PC-9 (cell line): ENCODE measurements around the gene TBC1D22A. TPM values are rescaled to one million over a fixed set of nuclear protein-coding genes. Genes with fewer than 3 reads are reported as not detected.

Experiments used
- BruUV-seq: library from RNA; stranded (reverse); fragments of 400-500 nt; replicated peaks from 2 replicates; lab custom pipeline; 2021; lab: Mats Ljungman, UMichigan
- CTCF ChIA-PET: fragments of 300-600 bp; sonication (Branson Sonifier 250); formaldehyde crosslinking; loops from one replicate; lab custom pipeline; 2022; ENCODE audit warnings: antibody characterized with exemption; lab: Charles Lee
- POLR2A ChIA-PET: fragments of 300-600 bp; sonication (Branson Sonifier 250); formaldehyde crosslinking; loops from one replicate; lab custom pipeline; 2022; ENCODE audit warnings: antibody characterized with exemption; ENCODE audit not compliant: unreplicated experiment; lab: Charles Lee
- DNase-seq, 2 experiments: peaks; one replicate each; pipeline versions ENCODE4 v3.0.0 to v3.0.0-alpha.2; 2015 to 2022; ENCODE audit warnings: mixed read lengths in 1 of 2
- H2AFZ ChIP-seq: fragments of 200-600 bp; sonication (generic); 2 replicates; pipeline ENCODE4 v1.8.1; 2017; ENCODE audit warnings: antibody characterized with exemption
- H3F3A ChIP-seq: fragments of 200-600 bp; sonication (generic); 2 replicates; pipeline ENCODE4 v1.8.1; 2017; ENCODE audit warnings: antibody characterized with exemption, mild to moderate bottlenecking, low read depth; ENCODE audit not compliant: insufficient read depth
- H3K27ac ChIP-seq: fragments of 200-600 bp; sonication (generic); 2 replicates; pipeline ENCODE4 v1.6.1; 2016; ENCODE audit warnings: mixed run types
- H3K27me3 ChIP-seq: fragments of 200-600 bp; sonication (generic); 2 replicates; pipeline ENCODE4 v1.6.1; 2016; ENCODE audit warnings: low read depth, mixed run types; ENCODE audit not compliant: insufficient read depth
- H3K36me3 ChIP-seq: fragments of 200-600 bp; sonication (generic); 2 replicates; pipeline ENCODE4 v1.6.1; 2016; ENCODE audit warnings: low read depth, mixed run types
- H3K4me1 ChIP-seq: fragments of 200-600 bp; sonication (generic); replicated peaks from 2 replicates; pipeline ENCODE4 v1.6.1; 2016; ENCODE audit warnings: mixed run types; ENCODE audit not compliant: insufficient read depth
- H3K4me2 ChIP-seq: fragments of 200-600 bp; sonication (generic); 2 replicates; pipeline ENCODE4 v1.6.1; 2017; ENCODE audit warnings: mixed run types
- H3K4me3 ChIP-seq: fragments of 200-600 bp; sonication (generic); 2 replicates; pipeline ENCODE4 v1.6.1; 2016; ENCODE audit warnings: mixed run types
- H3K79me2 ChIP-seq: fragments of 200-600 bp; sonication (generic); 2 replicates; pipeline ENCODE4 v1.6.1; 2017; ENCODE audit warnings: low read depth, mixed run types
- H3K9me2 ChIP-seq: fragments of 200-600 bp; sonication (generic); 2 replicates; pipeline ENCODE4 v1.8.1; 2017; ENCODE audit warnings: mild to moderate bottlenecking; ENCODE audit not compliant: insufficient read depth
- H3K9me3 ChIP-seq: fragments of 200-600 bp; sonication (generic); 2 replicates; pipeline ENCODE4 v1.8.1; 2016; ENCODE audit warnings: low read depth; ENCODE audit not compliant: insufficient read depth
- H4K20me1 ChIP-seq: fragments of 200-600 bp; sonication (generic); 2 replicates; pipeline ENCODE4 v1.8.1; 2017; ENCODE audit not compliant: insufficient read depth
- CTCF ChIP-seq: fragments of 200-600 bp; sonication (generic); conservative IDR thresholded peaks from 2 replicates; pipeline ENCODE4 v1.6.1; 2017; ENCODE audit warnings: mixed run types, antibody characterized with exemption, mild to moderate bottlenecking, moderate library complexity
- EZH2 ChIP-seq: fragments of 200-600 bp; sonication (generic); IDR thresholded peaks from 2 replicates; pipeline ENCODE4 v1.8.0; 2017; ENCODE audit warnings: antibody characterized with exemption, low read depth
- intact Hi-C: fragments of 100-400 bp; cut with micrococcal nuclease; formaldehyde crosslinking; loops from one replicate; pipeline ENCODE4 v1.10.0; 2022; ENCODE audit not compliant: unreplicated experiment
- total RNA-seq: library from RNA; stranded (reverse); gene quantifications from 2 replicates; pipeline ENCODE4 v1.2.3, GENCODE V29; 2021

Gene TBC1D22A
- total RNA-seq, 1 experiment from 2014 or later, result 40.3 TPM

- intact Hi-C loops, result loop anchor here (1.0 kb wide), 1 partner anchor 59 kb away; no protein-coding TSS in a partner anchor
- H3K4me1 ChIP-seq, result no peaks in the 10 kb centered on the region
- H3K79me2 ChIP-seq, result no peaks in the 10 kb centered on the region; the same call in 1 of the 2 replicates
- no peak overlapping the region for H2AFZ ChIP-seq
- no peaks in the 10 kb centered on the region for H3K27me3 ChIP-seq
- H3K4me3 ChIP-seq, result no peak overlapping the region
- POLR2A ChIA-PET, result no interaction called here
- H3K9me3 ChIP-seq, result no peaks in the 10 kb centered on the region
- peaks cover 10% of the 10 kb centered on the region for H3F3A ChIP-seq
- H3K27ac ChIP-seq, result no peak overlapping the region
- no peak for DNase-seq
- peaks cover 8% of the 10 kb centered on the region; the same call in 1 of the 2 replicates for H3K36me3 ChIP-seq
- CTCF ChIA-PET, result interaction anchor here (1.2 kb wide), 1 partner anchor 234 kb away, joined by 4 read pairs; no protein-coding TSS in a partner anchor
- peaks cover 35% of the 10 kb centered on the region for H4K20me1 ChIP-seq
- H3K4me2 ChIP-seq, result no peak overlapping the region
- no peak for TF ChIP-seq CTCF
- no peak for TF ChIP-seq EZH2
- no TSS peak for BruUV-seq
- no peaks in the 10 kb centered on the region for H3K9me2 ChIP-seq
These were observed 35.6 kb downstream of the TBC1D22A start for GRCh38 chr22:46798041-46798365.

GRCh38 chr22:46798366-46799350, 36.2 kb downstream of the TBC1D22A start:
- Histone ChIP-seq H3K9me3 (no peaks in the 10 kb centered on the region), H3K4me1 (no peaks in the 10 kb centered on the region), H3K36me3 (peaks cover 1% of the 10 kb centered on the region; the same call in 1 of the 2 replicates), H3K27ac (no peak overlapping the region), H3K4me3 (no peak overlapping the region), H3K4me2 (no peak overlapping the region), H4K20me1 (peaks cover 38% of the 10 kb centered on the region), H2AFZ (no peak overlapping the region), H3K9me2 (no peaks in the 10 kb centered on the region), H3F3A (peaks cover 11% of the 10 kb centered on the region), H3K79me2 (peaks cover 2% of the 10 kb centered on the region; the same call in 1 of the 2 replicates), H3K27me3 (no peaks in the 10 kb centered on the region)
- TF ChIP-seq EZH2, result no peak
- peak; percentile 99 for TF ChIP-seq CTCF
- no TSS peak for BruUV-seq
- DNase-seq, result peak; percentile 72 to 78
- intact Hi-C loops, result loop anchor here (1.0 kb wide), 1 partner anchor 59 kb away; no protein-coding TSS in a partner anchor
- ChIA-PET POLR2A (no interaction called here), CTCF (interaction anchor here (0.6 to 1.2 kb wide), 3 partner anchors 185 to 1155 kb away, joined by 3 to 9 read pairs (median 4); no protein-coding TSS in a partner anchor)

GRCh38 chr22:46799626-46800025, 37.2 kb downstream of the TBC1D22A start:
- TF ChIP-seq CTCF (no peak), EZH2 (no peak)
- POLR2A ChIA-PET, result no interaction called here
- no peaks in the 10 kb centered on the region for H3K9me3 ChIP-seq
- H3K4me3 ChIP-seq, result no peak overlapping the region
- no TSS peak for BruUV-seq
- no peak overlapping the region for H3K4me2 ChIP-seq
- CTCF ChIA-PET, result no interaction called here
- H3K36me3 ChIP-seq, result no peaks in the 10 kb centered on the region; the same call in 1 of the 2 replicates
- H4K20me1 ChIP-seq, result peaks cover 42% of the 10 kb centered on the region
- no peak overlapping the region for H3K27ac ChIP-seq
- no peaks in the 10 kb centered on the region for H3K9me2 ChIP-seq
- H3F3A ChIP-seq, result peaks cover 14% of the 10 kb centered on the region
- H3K79me2 ChIP-seq, result peaks cover 6% of the 10 kb centered on the region; the same call in 1 of the 2 replicates
- intact Hi-C loops, result no loop called here
- no peaks in the 10 kb centered on the region for H3K27me3 ChIP-seq
- no peak for DNase-seq
- no peaks in the 10 kb centered on the region for H3K4me1 ChIP-seq
- no peak overlapping the region for H2AFZ ChIP-seq
